Gastrocnemius medialis (tissue), 4 donors: ENCODE measurements around the gene IDH1. TPM values are rescaled to one million over a fixed set of nuclear protein-coding genes. Genes with fewer than 3 reads are reported as not detected.

Experiments used
- ATAC-seq, 2 donors: fragments of 150-250 bp; one replicate each; pipeline ENCODE4 v1.9.1; 2016
- DNase-seq, 2 donors: peaks; one replicate each; pipeline ENCODE4 v3.0.0-alpha.2; 2019
- H3K27ac ChIP-seq, 4 donors: fragments of 200-600 bp; sonication (generic); 1 replicate in 1 of 4; 2 replicates in 3 of 4; pipeline ENCODE4 v1.5.1; 2016 to 2018; ENCODE audit warnings: mild to moderate bottlenecking in 2 of 4, moderate library complexity in 1 of 4
- H3K27me3 ChIP-seq, 3 donors: fragments of 200-600 bp; sonication (generic) in 2 of 3; 1 replicate in 1 of 3; 2 replicates in 2 of 3; pipeline versions ENCODE4 v1.5.1 to v1.6.0; 2016 to 2019; ENCODE audit warnings: mild to moderate bottlenecking in 1 of 3, moderate library complexity in 1 of 3
- H3K36me3 ChIP-seq, 2 donors: fragments of 200-600 bp; sonication (generic) in 1 of 2; one replicate each; pipeline ENCODE4 v1.5.1; 2017 to 2018
- H3K4me1 ChIP-seq, 2 donors: fragments of 200-600 bp; sonication (generic) in 1 of 2; one replicate each; pipeline ENCODE4 v1.5.1; 2016 to 2017; ENCODE audit warnings: mild to moderate bottlenecking in 2 of 2
- H3K4me3 ChIP-seq, 4 donors: fragments of 200-600 bp; sonication (generic) in 3 of 4; 1 replicate in 1 of 4; 2 replicates in 3 of 4; pipeline ENCODE4 v1.5.1; 2016 to 2019; ENCODE audit warnings: mild to moderate bottlenecking in 2 of 4
- H3K9me3 ChIP-seq, 3 donors: fragments of 200-600 bp; sonication (generic) in 2 of 3; 1 replicate in 1 of 3; 2 replicates in 2 of 3; pipeline ENCODE4 v1.5.1; 2016 to 2019
- CTCF ChIP-seq, 5 experiments: fragments of 450-650 bp in 3 of 5; fragments of 200-600 bp in 2 of 5; sonication (generic) in 2 of 5; IDR thresholded peaks in 4 of 5; conservative IDR thresholded peaks in 1 of 5; 1 replicate in 4 of 5; 2 replicates in 1 of 5; pipeline ENCODE4 v1.5.1; 2016 to 2019; ENCODE audit warnings: antibody characterized with exemption in 5 of 5, mild to moderate bottlenecking in 3 of 5, moderate library complexity in 3 of 5
- POLR2A ChIP-seq, 2 donors: fragments of 450-650 bp; IDR thresholded peaks; one replicate each; pipeline ENCODE4 v1.6.1; 2017; ENCODE audit warnings: antibody characterized with exemption in 2 of 2, mild to moderate bottlenecking in 2 of 2, moderate library complexity in 2 of 2
- in situ Hi-C, 4 donors: fragments of 200-750 bp; cut with MboI; loops; one replicate each; pipeline versions ENCODE4 v1.15.0 to v1.8.0; 2017; ENCODE audit warnings: low sequenced_read_pairs in 4 of 4
- intact Hi-C: fragments of 100-400 bp; cut with DNase I; formaldehyde crosslinking; loops from one replicate; pipeline ENCODE4 v1.15.1; 2023; ENCODE audit warnings: low total_unique reads
- total RNA-seq, 4 donors: library from RNA; depleted of rRNA; stranded (reverse); fragments of >200 nt; gene quantifications; one replicate each; pipeline versions ENCODE4 v1.1.0 to v1.2.3, GENCODE V29; 2016

The IDH1 gene
- total RNA-seq, 4 donors from 2014 or later = 11.2 to 39.0 (median 15.0) TPM

- Histone ChIP-seq H3K27me3 (no peaks in the 10 kb centered on the region), H3K4me1 (peaks cover 0 to 3% of the 10 kb centered on the region in 2 donors), H3K4me3 (no peak overlapping the region), H3K9me3 (no peaks in the 10 kb centered on the region), H3K36me3 (peaks cover 0 to 53% of the 10 kb centered on the region in 2 donors), H3K27ac (no peak overlapping the region)
- ATAC-seq = no peak
- DNase-seq = no peak
- in situ Hi-C loops (no loop called here), intact Hi-C loops (no loop called here)
- TF ChIP-seq POLR2A (IDR thresholded peaks at IDR 0.05) = no peak
- TF ChIP-seq CTCF (IDR thresholded peaks at IDR 0.05 in 4 of 5, conservative IDR thresholded peaks at IDR 0.05 in 1 of 5) = no peak
Observed at GRCh38 chr2:208280234-208280633, 25.4 kb upstream of the IDH1 start.

GRCh38 chr2:208279236-208279635 lies 24.4 kb upstream of the IDH1 start:
- intact Hi-C loops (no loop called here), in situ Hi-C loops (no loop called here)
- H3K27me3 ChIP-seq = no peaks in the 10 kb centered on the region
- no peaks in the 10 kb centered on the region for H3K4me1 ChIP-seq
- H3K27ac ChIP-seq = no peak overlapping the region
- ATAC-seq (no peak), DNase-seq (no peak)
- peaks cover 0 to 59% of the 10 kb centered on the region in 2 donors for H3K36me3 ChIP-seq
- TF ChIP-seq CTCF (IDR thresholded peaks at IDR 0.05 in 4 of 5, conservative IDR thresholded peaks at IDR 0.05 in 1 of 5) (no peak), POLR2A (IDR thresholded peaks at IDR 0.05) (no peak)
- H3K9me3 ChIP-seq = no peaks in the 10 kb centered on the region
- no peak overlapping the region for H3K4me3 ChIP-seq

- DNase-seq (no peak), ATAC-seq (no peak)
- peaks cover 0 to 66% of the 10 kb centered on the region in 2 donors for H3K36me3 ChIP-seq
- H3K9me3 ChIP-seq = no peaks in the 10 kb centered on the region
- TF ChIP-seq POLR2A (IDR thresholded peaks at IDR 0.05) = no peak
- TF ChIP-seq CTCF (IDR thresholded peaks at IDR 0.05 in 4 of 5, conservative IDR thresholded peaks at IDR 0.05 in 1 of 5) = no peak
- H3K4me3 ChIP-seq = no peak overlapping the region
- intact Hi-C loops = no loop called here
- H3K4me1 ChIP-seq = no peaks in the 10 kb centered on the region
- in situ Hi-C loops = no loop called here
- H3K27ac ChIP-seq = no peak overlapping the region
- H3K27me3 ChIP-seq = no peaks in the 10 kb centered on the region
Observed at GRCh38 chr2:208278549-208278948, 23.7 kb upstream of the IDH1 start.

- Histone ChIP-seq H3K9me3 (no peaks in the 10 kb centered on the region), H3K4me1 (peaks cover 0 to under 1% of the 10 kb centered on the region in 2 donors), H3K27me3 (no peaks in the 10 kb centered on the region), H3K36me3 (peaks cover 0 to 65% of the 10 kb centered on the region in 2 donors), H3K27ac (no peak overlapping the region), H3K4me3 (no peak overlapping the region)
- TF ChIP-seq CTCF (IDR thresholded peaks at IDR 0.05 in 4 of 5, conservative IDR thresholded peaks at IDR 0.05 in 1 of 5) (no peak), POLR2A (IDR thresholded peaks at IDR 0.05) (no peak)
- in situ Hi-C loops = loop anchor here in 2 of 4 donors (25.0 kb wide), 2 partner anchors 662 to 737 kb away; partner anchors contain the start of gene CREB1 (in 1 of the 2)
- ATAC-seq = no peak
- intact Hi-C loops = no loop called here
- DNase-seq = no peak
Observed at GRCh38 chr2:208274748-208275147, 19.9 kb upstream of the IDH1 start.

GRCh38 chr2:208269091-208269490 lies 14.2 kb upstream of the IDH1 start:
- intact Hi-C loops (loop anchor here (5.0 to 10.0 kb wide), 2 partner anchors 497 to 554 kb away; partner anchors contain the start of gene CCNYL1), in situ Hi-C loops (loop anchor here in 2 of 4 donors (25.0 kb wide), 2 partner anchors 657 to 732 kb away; partner anchors contain the start of gene CREB1 (in 1 of the 2))
- Histone ChIP-seq H3K27me3 (no peaks in the 10 kb centered on the region), H3K9me3 (no peaks in the 10 kb centered on the region), H3K4me1 (peaks cover 33 to 39% of the 10 kb centered on the region in 2 donors), H3K36me3 (peaks cover 0 to 22% of the 10 kb centered on the region in 2 donors), H3K4me3 (no peak overlapping the region), H3K27ac (peak overlapping the region in 1 of 4 donors; percentile 99)
- DNase-seq = no peak
- TF ChIP-seq POLR2A (IDR thresholded peaks at IDR 0.05) = no peak
- TF ChIP-seq CTCF (IDR thresholded peaks at IDR 0.05 in 4 of 5, conservative IDR thresholded peaks at IDR 0.05 in 1 of 5) = no peak
- no peak for ATAC-seq
